Measurements from ENCODE around the gene RASSF5.

- TF ChIP-seq CTCF (IDR thresholded peaks at IDR 0.05; ENCODE audit: low read depth, low read length, poor library complexity, severe bottlenecking) (no peak), EZH2phosphoT487 (IDR thresholded peaks at IDR 0.05; ENCODE audit: borderline replicate concordance, low read length) (no peak)
Observed at GRCh38 chr1:206482611-206483010, 24.7 kb upstream of the RASSF5 start.

All from DOHH2 (cell line).